Glutamatergic neuron (in vitro differentiated cells): ENCODE measurements around the gene MRGPRD. TPM values are rescaled to one million over a fixed set of nuclear protein-coding genes. Genes with fewer than 3 reads are reported as not detected.

Source experiments
- DNase-seq: peaks from one replicate; pipeline ENCODE4 v3.0.0; 2022
- H3K27ac Mint-ChIP-seq: one replicate; pipeline ENCODE4 v1.8.0; 2020; ENCODE audit warnings: mild to moderate bottlenecking, mixed read lengths, inconsistent platforms; ENCODE audit not compliant: unreplicated experiment
- H3K27me3 Mint-ChIP-seq: one replicate; pipeline ENCODE4 v1.8.0; 2020; ENCODE audit warnings: mild to moderate bottlenecking, moderate library complexity, mixed read lengths, inconsistent platforms; ENCODE audit not compliant: unreplicated experiment
- H3K36me3 Mint-ChIP-seq: one replicate; pipeline ENCODE4 v1.8.0; 2020; ENCODE audit warnings: mild to moderate bottlenecking, mixed read lengths, inconsistent platforms; ENCODE audit not compliant: unreplicated experiment
- H3K4me1 Mint-ChIP-seq: one replicate; pipeline ENCODE4 v1.8.0; 2020; ENCODE audit warnings: mild to moderate bottlenecking, low read depth, mixed read lengths, inconsistent platforms; ENCODE audit not compliant: unreplicated experiment
- H3K4me3 Mint-ChIP-seq: one replicate; pipeline ENCODE4 v1.8.0; 2020; ENCODE audit warnings: mild to moderate bottlenecking, mixed read lengths, inconsistent platforms; ENCODE audit not compliant: unreplicated experiment
- H3K9me3 Mint-ChIP-seq: one replicate; pipeline ENCODE4 v1.8.0; 2020; ENCODE audit warnings: mild to moderate bottlenecking, moderate library complexity, mixed read lengths, inconsistent platforms; ENCODE audit not compliant: unreplicated experiment
- CTCF ChIP-seq: fragments of 200-600 bp; sonication (generic); IDR thresholded peaks from one replicate; pipeline ENCODE4 v1.5.0; 2021; ENCODE audit not compliant: partially characterized antibody, unreplicated experiment
- total RNA-seq: library from RNA; stranded (reverse); fragmentation: NEBNext Ultra II Directional; extraction: Animal tissue kit (Norgen Biotek cat#: 25700); gene quantifications from one replicate; pipeline ENCODE4 v1.2.1, GENCODE V29; 2021; ENCODE audit not compliant: unreplicated experiment

MRGPRD gene
- total RNA-seq, 1 donor from 2014 or later: not detected

GRCh38 chr11:68965901-68966853 lies 14.6 kb downstream of the MRGPRD start:
- Mint-ChIP-seq H3K9me3 (peaks cover 6% of the 10 kb centered on the region), H3K27ac (no peak overlapping the region), H3K36me3 (peaks cover 12% of the 10 kb centered on the region), H3K4me3 (no peak overlapping the region), H3K27me3 (peaks cover 3% of the 10 kb centered on the region), H3K4me1 (peaks cover 4% of the 10 kb centered on the region)
- TF ChIP-seq CTCF: no peak
- peak; percentile 3 for DNase-seq

- Mint-ChIP-seq H3K27ac (no peak overlapping the region), H3K4me1 (peaks cover 7% of the 10 kb centered on the region), H3K36me3 (peaks cover 12% of the 10 kb centered on the region), H3K9me3 (peaks cover 9% of the 10 kb centered on the region), H3K27me3 (peaks cover 3% of the 10 kb centered on the region), H3K4me3 (no peak overlapping the region)
- peak; percentile 0 for DNase-seq
- no peak for TF ChIP-seq CTCF
These were observed 17.0 kb downstream of the MRGPRD start for GRCh38 chr11:68963779-68964178.

- H3K4me3 Mint-ChIP-seq: no peak overlapping the region
- peaks cover 12% of the 10 kb centered on the region for H3K36me3 Mint-ChIP-seq
- H3K4me1 Mint-ChIP-seq: peaks cover 3% of the 10 kb centered on the region
- H3K27ac Mint-ChIP-seq: no peak overlapping the region
- peaks cover 7% of the 10 kb centered on the region for H3K9me3 Mint-ChIP-seq
- TF ChIP-seq CTCF: no peak
- DNase-seq: peak; percentile 3
- H3K27me3 Mint-ChIP-seq: peaks cover 1% of the 10 kb centered on the region
These were observed 18.1 kb downstream of the MRGPRD start for GRCh38 chr11:68962527-68963250.

GRCh38 chr11:68961245-68961644 lies 19.5 kb downstream of the MRGPRD start:
- peak; percentile 10 for DNase-seq
- no peaks in the 10 kb centered on the region for H3K27me3 Mint-ChIP-seq
- H3K27ac Mint-ChIP-seq: no peak overlapping the region
- H3K4me1 Mint-ChIP-seq: peaks cover 5% of the 10 kb centered on the region
- TF ChIP-seq CTCF: no peak
- no peak overlapping the region for H3K4me3 Mint-ChIP-seq
- H3K9me3 Mint-ChIP-seq: peaks cover 11% of the 10 kb centered on the region
- H3K36me3 Mint-ChIP-seq: peaks cover 12% of the 10 kb centered on the region
